H9 (cell line): ENCODE data around the gene ROR1. TPM values are rescaled to one million over a fixed set of nuclear protein-coding genes. Genes with fewer than 3 reads are reported as not detected.

Experiments used
- DNase-seq: peaks from one replicate; pipeline ENCODE4 v3.0.0-alpha.2; 2017
- H2AFZ ChIP-seq: one replicate; pipeline ENCODE4 v1.6.1; 2013; ENCODE audit warnings: mild to moderate bottlenecking, low read length, control low read depth, moderate library complexity
- H2AK5ac ChIP-seq: 2 replicates; pipeline ENCODE4 v1.6.1; 2013; ENCODE audit warnings: low read length, control low read depth, mixed read lengths; ENCODE audit not compliant: insufficient read length
- H2BK120ac ChIP-seq: one replicate; pipeline ENCODE4 v1.6.1; 2013; ENCODE audit warnings: low read depth, mild to moderate bottlenecking, low read length, control low read depth, inconsistent platforms; ENCODE audit not compliant: poor library complexity, severe bottlenecking
- H2BK12ac ChIP-seq: 2 replicates; pipeline ENCODE4 v1.6.1; 2013; ENCODE audit warnings: low read length, control low read depth, mixed read lengths, low read depth; ENCODE audit not compliant: insufficient read length
- H2BK15ac ChIP-seq: 2 replicates; pipeline ENCODE4 v1.6.1; 2013; ENCODE audit warnings: low read depth, low read length, control low read depth
- H2BK20ac ChIP-seq: one replicate; pipeline ENCODE4 v1.6.1; 2013; ENCODE audit warnings: low read depth, mild to moderate bottlenecking, low read length, control low read depth, inconsistent platforms; ENCODE audit not compliant: poor library complexity, severe bottlenecking
- H2BK5ac ChIP-seq: 2 replicates; pipeline ENCODE4 v1.6.1; 2013; ENCODE audit warnings: low read length, control low read depth, mixed read lengths; ENCODE audit not compliant: insufficient read length
- H3K14ac ChIP-seq: 2 replicates; pipeline ENCODE4 v1.6.1; 2013; ENCODE audit warnings: low read length, control low read depth; ENCODE audit not compliant: insufficient read depth
- H3K18ac ChIP-seq: 2 replicates; pipeline ENCODE4 v1.6.1; 2013; ENCODE audit warnings: low read depth, mild to moderate bottlenecking, mixed read lengths, low read length, control low read depth; ENCODE audit not compliant: insufficient read length
- H3K23ac ChIP-seq: 2 replicates; pipeline ENCODE4 v1.6.1; 2013; ENCODE audit warnings: low read length, control low read depth, mixed read lengths, low read depth; ENCODE audit not compliant: insufficient read length
- H3K23me2 ChIP-seq: 2 replicates; pipeline ENCODE4 v1.6.1; 2013; ENCODE audit warnings: low read depth, mild to moderate bottlenecking, mixed read lengths, low read length, control low read depth; ENCODE audit not compliant: insufficient read length, poor library complexity, severe bottlenecking
- H3K27ac ChIP-seq: 2 replicates; pipeline ENCODE4 v1.5.1; 2013; ENCODE audit warnings: low read length, control low read depth, mixed read lengths, low read depth; ENCODE audit not compliant: insufficient read length
- H3K27me3 ChIP-seq: 2 replicates; pipeline ENCODE4 v1.6.1; 2013; ENCODE audit warnings: low read length, control low read depth, inconsistent platforms; ENCODE audit not compliant: insufficient read depth
- H3K4ac ChIP-seq: 2 replicates; pipeline ENCODE4 v1.6.1; 2013; ENCODE audit warnings: low read depth, mild to moderate bottlenecking, control low read depth, inconsistent platforms, low read length, moderate library complexity
- H3K4me1 ChIP-seq: 2 replicates; pipeline ENCODE4 v1.6.1; 2013; ENCODE audit warnings: low read length, control low read depth, inconsistent platforms; ENCODE audit not compliant: insufficient read depth
- H3K4me2 ChIP-seq: 2 replicates; pipeline ENCODE4 v1.6.1; 2013; ENCODE audit warnings: low read length, control low read depth, mixed read lengths; ENCODE audit not compliant: insufficient read length, insufficient read depth
- H3K56ac ChIP-seq: 2 replicates; pipeline ENCODE4 v1.6.1; 2013; ENCODE audit warnings: low read depth, mild to moderate bottlenecking, mixed read lengths, low read length, control low read depth; ENCODE audit not compliant: insufficient read length
- H3K79me1 ChIP-seq: 2 replicates; pipeline ENCODE4 v1.6.1; 2013; ENCODE audit warnings: low read depth, mild to moderate bottlenecking, moderate library complexity, low read length, control low read depth, inconsistent platforms; ENCODE audit not compliant: insufficient read depth, poor library complexity, severe bottlenecking
- H3K79me2 ChIP-seq: 2 replicates; pipeline ENCODE4 v1.6.1; 2013; ENCODE audit warnings: low read length, control low read depth, inconsistent platforms; ENCODE audit not compliant: insufficient read depth
- H3K9ac ChIP-seq: 2 replicates; pipeline ENCODE4 v1.6.1; 2013; ENCODE audit warnings: low read length, control low read depth, mixed read lengths; ENCODE audit not compliant: insufficient read length; ENCODE audit errors: extremely low read depth
- H3K9me3 ChIP-seq: one replicate; pipeline ENCODE4 v1.6.1; 2013; ENCODE audit warnings: low read depth, low read length, inconsistent platforms; ENCODE audit not compliant: control insufficient read depth
- H3T11ph ChIP-seq: one replicate; pipeline ENCODE4 v1.6.1; 2013; ENCODE audit warnings: mild to moderate bottlenecking, low read length, control low read depth, inconsistent platforms
- H4K20me1 ChIP-seq: one replicate; pipeline ENCODE4 v1.6.1; 2013; ENCODE audit not compliant: control insufficient read depth, insufficient read length, insufficient read depth
- H4K5ac ChIP-seq: 2 replicates; pipeline ENCODE4 v1.6.1; 2013; ENCODE audit warnings: low read depth, mild to moderate bottlenecking, mixed read lengths, low read length, control low read depth; ENCODE audit not compliant: insufficient read length
- H4K8ac ChIP-seq: replicated peaks from 2 replicates; pipeline ENCODE4 v1.6.1; 2013; ENCODE audit warnings: low read length, control low read depth, mixed read lengths, low read depth; ENCODE audit not compliant: insufficient read length
- H4K91ac ChIP-seq: 2 replicates; pipeline ENCODE4 v1.6.1; 2013; ENCODE audit warnings: low read depth, mild to moderate bottlenecking, moderate library complexity, mixed read lengths, low read length, control low read depth; ENCODE audit not compliant: insufficient read length
- H3K27ac Mint-ChIP-seq, 3 experiments: 2 replicates in 2 of 3; 3 replicates in 1 of 3; pipeline ENCODE4 v1.8.0; 2020 to 2021; ENCODE audit warnings: mixed read lengths in 3 of 3, mild to moderate bottlenecking in 1 of 3, moderate library complexity in 1 of 3
- H3K27me3 Mint-ChIP-seq: 2 replicates; pipeline ENCODE4 v1.8.0; 2021; ENCODE audit warnings: low read depth, mild to moderate bottlenecking, moderate library complexity, mixed read lengths
- H3K36me3 Mint-ChIP-seq, 3 experiments: 2 replicates in 2 of 3; 3 replicates in 1 of 3; pipeline ENCODE4 v1.8.0; 2020 to 2021; ENCODE audit warnings: low read depth in 3 of 3, mixed read lengths in 3 of 3; ENCODE audit not compliant: insufficient read depth in 1 of 3
- H3K4me1 Mint-ChIP-seq, 2 experiments: 2 replicates each; pipeline ENCODE4 v1.8.0; 2020; ENCODE audit warnings: mixed read lengths in 2 of 2
- H3K4me3 Mint-ChIP-seq, 2 experiments: 2 replicates in 1 of 2; 3 replicates in 1 of 2; pipeline ENCODE4 v1.8.0; 2020 to 2021; ENCODE audit warnings: mild to moderate bottlenecking in 2 of 2, mixed read lengths in 2 of 2, moderate library complexity in 1 of 2
- H3K9me3 Mint-ChIP-seq, 2 experiments: 2 replicates in 1 of 2; 3 replicates in 1 of 2; pipeline ENCODE4 v1.8.0; 2020; ENCODE audit warnings: mild to moderate bottlenecking in 2 of 2, mixed read lengths in 2 of 2, moderate library complexity in 1 of 2
- CTCF ChIP-seq: fragments of 200-600 bp; sonication (generic); conservative IDR thresholded peaks from 3 replicates; pipeline ENCODE4 v1.8.0; 2021; ENCODE audit warnings: antibody characterized with exemption, mild to moderate bottlenecking
- WGBS: extraction: QIAGEN DNeasy Blood & Tissue Kit; methylation state at CpG from one replicate; pipeline ENCODE4 v1.1.7; 2013; ENCODE audit warnings: missing lambda C conversion rate, low lambda C conversion rate, mixed read lengths; ENCODE audit not compliant: insufficient read length; ENCODE audit errors: extremely low coverage; 5-methylcytosine and 5-hydroxymethylcytosine counted together
- total RNA-seq: library from RNA; stranded (reverse); gene quantifications from 2 replicates; pipeline ENCODE4 v1.2.1, GENCODE V29; 2021

Gene ROR1
- total RNA-seq, 1 experiment from 2014 or later, result 75.9 TPM

GRCh38 chr1:64228167-64228957, 454.5 kb downstream of the ROR1 start:
- H4K8ac ChIP-seq, result no peak overlapping the region
- no peak overlapping the region for H2BK12ac ChIP-seq
- no peaks in the 10 kb centered on the region for H3K79me1 ChIP-seq
- no peaks in the 10 kb centered on the region for H3K9me3 ChIP-seq
- H3K9ac ChIP-seq, result no peak overlapping the region
- no peak overlapping the region for H3K27ac Mint-ChIP-seq
- no peaks in the 10 kb centered on the region for H3K27me3 ChIP-seq
- H3K23me2 ChIP-seq, result no peaks in the 10 kb centered on the region
- no peak overlapping the region for H4K91ac ChIP-seq
- no CpG with 5 or more reads among the region's 10 CpGs for WGBS
- no peak overlapping the region for H3K14ac ChIP-seq
- no peak overlapping the region for H3K18ac ChIP-seq
- no peak overlapping the region for H2AK5ac ChIP-seq
- no peak overlapping the region for H2AFZ ChIP-seq
- H2BK5ac ChIP-seq, result no peak overlapping the region
- TF ChIP-seq CTCF, result no peak
- 0 out of 4 replicates have a peak, but pooled peaks cover 0 to 3% of the 10 kb centered on the region in 2 experiments for H3K4me1 Mint-ChIP-seq
- no peak overlapping the region for H4K5ac ChIP-seq
- no peaks in the 10 kb centered on the region for H3K36me3 Mint-ChIP-seq
- H3K27me3 Mint-ChIP-seq, result no peaks in the 10 kb centered on the region
- no peak overlapping the region for H3K23ac ChIP-seq
- H4K20me1 ChIP-seq, result no peaks in the 10 kb centered on the region
- no peak overlapping the region for H3K4me3 Mint-ChIP-seq
- H2BK120ac ChIP-seq, result no peak overlapping the region
- H3K4ac ChIP-seq, result no peak overlapping the region
- H3K79me2 ChIP-seq, result no peaks in the 10 kb centered on the region
- no peak overlapping the region for H2BK15ac ChIP-seq
- no peak overlapping the region for H2BK20ac ChIP-seq
- H3K4me2 ChIP-seq, result no peak overlapping the region
- no peak overlapping the region for H3T11ph ChIP-seq
- no peak for DNase-seq
- H3K4me1 ChIP-seq, result no peaks in the 10 kb centered on the region
- H3K56ac ChIP-seq, result no peak overlapping the region
- H3K9me3 Mint-ChIP-seq, result no peaks in the 10 kb centered on the region
- no peak overlapping the region for H3K27ac ChIP-seq
